Skeletal muscle satellite cell (primary cell): ENCODE data around the gene ASCL2.
"Not testable (repeated sequence)": the region's sequence is repeated elsewhere in the genome, so short reads cannot be mapped to it uniquely, and the experiment has no call there.

ENCODE experiments used
- H3K27me3 ChIP-seq: 2 replicates; pipeline ENCODE4 v1.7.0; 2013; ENCODE audit warnings: low read length; ENCODE audit not compliant: control insufficient read depth, insufficient read depth
- H3K36me3 ChIP-seq: 2 replicates; pipeline ENCODE4 v1.7.0; 2013; ENCODE audit warnings: mild to moderate bottlenecking, control low read depth, low read length; ENCODE audit not compliant: insufficient read depth
- H3K4me1 ChIP-seq: 2 replicates; pipeline ENCODE4 v1.7.0; 2013; ENCODE audit warnings: low read length; ENCODE audit not compliant: control insufficient read depth, insufficient read depth
- H3K4me2 ChIP-seq: 2 replicates; pipeline ENCODE4 v1.7.0; 2013; ENCODE audit warnings: mild to moderate bottlenecking, low read length
- H3K4me3 ChIP-seq: 2 replicates; pipeline ENCODE4 v1.7.0; 2013; ENCODE audit warnings: low read length
- H3K9ac ChIP-seq: 2 replicates; pipeline ENCODE4 v1.7.0; 2013; ENCODE audit warnings: mild to moderate bottlenecking, low read depth, low read length, moderate library complexity
- H3K9me3 ChIP-seq: replicated peaks from 2 replicates; pipeline ENCODE4 v1.7.0; 2013; ENCODE audit warnings: mild to moderate bottlenecking, control low read depth, low read length

ASCL2 gene

DNA sequence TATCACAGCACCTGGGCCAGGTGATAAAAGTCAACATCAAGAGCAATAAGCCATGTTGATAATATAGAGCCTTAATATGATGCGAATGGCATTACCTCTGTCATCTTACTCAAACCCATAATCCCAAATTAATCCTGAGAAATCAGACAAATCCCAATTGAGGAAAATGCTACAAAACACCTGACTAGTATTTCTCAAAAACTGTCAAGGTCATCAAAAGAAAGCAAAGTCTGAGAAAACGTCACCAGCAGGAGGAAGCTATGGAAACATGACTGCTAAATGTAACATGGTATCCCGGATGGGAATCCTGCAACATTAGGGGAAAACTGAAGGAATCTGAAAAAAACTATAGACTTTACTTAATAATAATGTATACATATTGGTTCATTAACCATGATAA lies 29.6 kb downstream of the ASCL2 start:
- H3K4me2 ChIP-seq: no peak overlapping the region
- no peaks in the 10 kb centered on the region for H3K36me3 ChIP-seq
- H3K4me1 ChIP-seq: no peaks in the 10 kb centered on the region
- peaks cover 46% of the 10 kb centered on the region for H3K27me3 ChIP-seq
- no peaks in the 10 kb centered on the region for H3K9me3 ChIP-seq
- no peak overlapping the region for H3K9ac ChIP-seq
- no peak overlapping the region for H3K4me3 ChIP-seq

DNA sequence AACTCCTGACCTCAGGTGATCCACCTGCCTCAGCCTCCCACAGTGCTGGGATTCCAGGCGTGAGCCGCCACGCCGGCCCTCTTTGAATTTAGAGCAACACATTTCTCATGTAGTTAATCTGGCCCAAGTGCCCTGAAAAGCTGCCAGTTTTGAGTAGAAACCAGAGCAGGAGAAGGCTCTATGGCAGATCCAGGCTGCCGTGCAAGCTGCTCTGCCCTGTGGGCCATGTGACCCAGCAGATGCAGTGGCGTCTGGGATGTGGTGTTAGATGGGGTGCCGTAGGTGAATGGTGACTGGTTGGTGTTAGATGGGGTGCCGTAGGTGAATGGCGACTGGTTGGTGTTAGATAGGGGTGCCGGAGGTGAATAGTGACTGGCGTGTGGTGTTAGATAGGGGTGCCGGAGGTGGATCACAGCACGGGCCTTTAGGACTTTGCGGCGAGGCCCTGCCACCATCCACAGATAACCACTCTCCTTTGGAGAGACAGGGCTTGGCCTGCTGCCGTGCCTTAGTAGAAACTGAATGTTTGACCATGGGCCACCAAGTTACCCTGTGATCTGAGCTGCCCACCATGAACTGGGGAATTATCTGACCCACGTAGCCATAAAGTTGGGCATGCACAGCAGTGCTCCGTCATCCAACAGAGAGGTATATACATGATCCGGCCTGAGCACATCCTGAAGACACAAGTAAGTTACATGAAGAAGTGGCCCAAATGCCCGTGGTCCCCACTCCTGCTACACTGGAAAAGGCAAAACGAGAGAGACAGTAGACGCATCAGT lies 32.7 kb downstream of the ASCL2 start:
- Histone ChIP-seq H3K36me3 (no peaks in the 10 kb centered on the region), H3K4me1 (no peaks in the 10 kb centered on the region), H3K9ac (no peak overlapping the region), H3K27me3 (peaks cover 50% of the 10 kb centered on the region), H3K4me3 (no peak overlapping the region), H3K4me2 (no peak overlapping the region), H3K9me3 (no peaks in the 10 kb centered on the region)

DNA sequence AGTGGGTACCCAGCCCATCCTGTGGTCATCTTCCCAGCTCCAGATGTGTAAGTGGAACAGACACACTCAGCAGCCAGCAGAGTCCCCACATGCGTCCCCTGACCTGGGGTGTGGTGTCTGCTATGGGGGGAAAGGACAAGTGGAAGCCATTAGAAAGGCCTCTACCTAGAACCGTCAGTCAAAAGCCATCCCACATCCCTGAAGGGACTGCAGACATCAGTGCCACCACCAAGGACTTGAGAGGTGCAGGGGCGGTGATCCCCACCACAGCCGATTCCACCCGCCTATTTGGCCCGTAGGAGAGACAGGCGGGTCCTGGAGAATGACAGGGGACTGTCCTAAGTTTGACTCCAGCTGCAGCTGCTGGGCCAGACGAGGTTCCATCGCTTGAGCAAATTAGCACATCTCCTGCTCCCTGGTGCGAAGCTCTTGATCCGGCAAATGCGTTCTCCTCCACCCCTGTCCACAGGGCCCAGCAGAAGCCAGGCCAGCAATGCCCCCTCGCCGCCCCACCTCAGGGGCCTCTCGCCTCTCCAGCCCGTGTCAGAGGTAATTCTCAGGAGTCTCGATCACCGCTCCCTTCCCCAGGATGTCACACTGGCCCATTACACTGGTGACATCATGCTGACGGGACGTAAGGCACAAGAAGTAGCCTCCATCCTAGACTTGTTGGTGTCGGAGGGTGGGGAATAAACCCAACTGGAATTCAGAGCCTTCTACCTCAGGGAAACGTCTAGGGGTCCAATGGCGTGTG lies 33.8 kb downstream of the ASCL2 start:
- H3K4me2 ChIP-seq, H3K4me1 ChIP-seq: not testable (repeated sequence)
- H3K27me3 ChIP-seq: peaks cover 56% of the 10 kb centered on the region

DNA sequence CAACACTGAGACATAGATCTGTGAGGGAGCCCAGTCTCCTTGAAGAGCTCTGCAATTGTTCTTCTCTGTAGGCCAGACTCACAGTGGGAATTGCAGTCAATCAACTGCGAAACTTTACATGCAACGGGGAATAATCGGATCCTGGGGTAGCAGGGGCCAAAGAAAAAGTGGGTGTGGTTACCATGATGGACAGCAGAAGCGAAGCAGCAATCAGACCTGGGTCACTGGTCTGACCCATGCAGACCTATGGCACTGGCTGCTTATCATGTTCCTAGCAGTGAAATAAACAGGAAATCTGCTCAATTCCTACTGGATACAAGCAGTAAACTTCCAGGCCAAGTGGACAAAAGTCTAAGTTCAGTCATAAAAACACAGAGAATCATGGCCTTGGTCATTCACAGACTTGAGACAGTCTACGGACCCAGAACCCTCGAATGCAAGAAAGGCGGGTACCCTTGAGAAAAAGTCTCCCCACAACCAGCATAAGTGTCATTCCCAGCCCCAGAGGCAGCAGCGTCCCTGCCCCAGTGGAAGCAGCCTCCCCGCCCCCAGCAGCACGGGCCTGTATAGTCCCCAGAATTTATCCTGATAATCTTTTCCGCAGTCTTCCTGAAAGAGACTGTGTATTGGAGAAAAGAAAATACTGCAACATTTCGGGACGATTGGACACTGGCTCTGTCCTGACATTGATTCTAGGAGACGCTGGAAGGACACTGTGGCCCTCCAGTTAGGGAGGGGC lies 34.6 kb downstream of the ASCL2 start:
- Histone ChIP-seq H3K4me3 (no peak overlapping the region), H3K4me2 (no peak overlapping the region), H3K27me3 (peaks cover 61% of the 10 kb centered on the region), H3K4me1 (no peaks in the 10 kb centered on the region), H3K9me3 (no peaks in the 10 kb centered on the region), H3K36me3 (no peaks in the 10 kb centered on the region), H3K9ac (no peak overlapping the region)

More for the DNA sequence above, 33.8 kb downstream of the ASCL2 start:
- H3K36me3 ChIP-seq, H3K4me3 ChIP-seq, H3K9me3 ChIP-seq, H3K9ac ChIP-seq: not testable (repeated sequence)

DNA sequence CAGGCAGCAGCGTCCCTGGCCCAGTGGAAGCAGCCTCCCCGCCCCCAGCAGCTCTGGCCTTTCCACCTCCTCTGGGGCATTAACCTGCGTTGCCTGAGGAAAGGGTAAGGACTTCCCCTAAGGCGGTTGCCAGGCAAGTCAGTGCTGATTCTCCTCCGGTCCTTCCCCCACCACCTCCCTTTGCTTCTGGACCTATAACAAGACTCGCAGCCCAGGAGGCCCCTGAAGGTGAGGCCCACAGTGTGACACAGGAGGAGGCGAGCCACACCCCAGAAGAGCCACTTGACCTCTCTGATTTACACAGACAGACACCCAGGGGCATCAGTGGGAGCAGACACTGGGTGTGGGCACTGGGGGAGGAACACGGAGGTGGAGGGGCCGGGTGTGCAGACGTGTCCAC lies 35.4 kb downstream of the ASCL2 start:
- H3K36me3 ChIP-seq: no peaks in the 10 kb centered on the region
- no peaks in the 10 kb centered on the region for H3K4me1 ChIP-seq
- H3K9ac ChIP-seq: no peak overlapping the region
- H3K4me2 ChIP-seq: no peak overlapping the region
- no peak overlapping the region for H3K4me3 ChIP-seq
- peaks cover 62% of the 10 kb centered on the region for H3K27me3 ChIP-seq
- H3K9me3 ChIP-seq: peaks cover 3% of the 10 kb centered on the region

DNA sequence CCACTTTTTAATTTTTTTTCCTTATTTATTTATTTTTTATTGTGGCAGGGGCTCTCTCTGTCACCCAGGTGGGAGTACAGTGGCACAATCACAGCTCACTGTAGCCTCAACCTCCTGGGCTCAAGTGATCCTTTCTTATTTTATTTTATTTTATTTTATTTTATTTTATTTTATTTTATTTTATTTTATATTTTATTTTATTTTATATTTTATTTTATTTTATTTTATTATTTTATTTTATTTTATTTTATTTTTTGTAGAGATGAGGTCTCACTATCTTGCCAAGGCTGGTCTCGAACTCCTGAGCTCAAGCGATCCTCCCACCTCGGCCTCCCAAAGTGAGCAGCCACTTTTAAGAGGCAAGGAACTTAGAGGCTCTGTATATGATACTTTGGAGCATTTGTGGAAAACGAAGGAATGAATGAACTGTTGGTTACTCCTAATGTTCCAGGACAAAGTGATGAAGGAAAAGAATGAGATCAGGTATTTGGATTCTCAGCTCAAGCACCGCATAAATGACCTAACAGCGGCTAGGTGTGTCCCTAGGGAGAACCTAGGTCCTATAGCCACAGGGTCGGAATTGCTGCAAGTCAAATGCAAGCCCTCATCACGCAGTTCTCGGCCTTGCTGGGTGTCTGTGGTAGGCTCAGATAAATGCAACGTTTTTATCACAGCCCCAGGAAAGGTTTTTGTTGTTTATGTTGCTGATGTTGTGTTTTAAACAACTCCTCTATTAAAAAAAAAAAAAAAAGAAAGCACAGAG lies 36.5 kb downstream of the ASCL2 start:
- no peak overlapping the region for H3K4me2 ChIP-seq
- H3K4me3 ChIP-seq: no peak overlapping the region
- H3K9me3 ChIP-seq: peaks cover 3% of the 10 kb centered on the region
- no peaks in the 10 kb centered on the region for H3K4me1 ChIP-seq
- H3K36me3 ChIP-seq: no peaks in the 10 kb centered on the region
- peaks cover 72% of the 10 kb centered on the region for H3K27me3 ChIP-seq
- H3K9ac ChIP-seq: no peak overlapping the region

DNA sequence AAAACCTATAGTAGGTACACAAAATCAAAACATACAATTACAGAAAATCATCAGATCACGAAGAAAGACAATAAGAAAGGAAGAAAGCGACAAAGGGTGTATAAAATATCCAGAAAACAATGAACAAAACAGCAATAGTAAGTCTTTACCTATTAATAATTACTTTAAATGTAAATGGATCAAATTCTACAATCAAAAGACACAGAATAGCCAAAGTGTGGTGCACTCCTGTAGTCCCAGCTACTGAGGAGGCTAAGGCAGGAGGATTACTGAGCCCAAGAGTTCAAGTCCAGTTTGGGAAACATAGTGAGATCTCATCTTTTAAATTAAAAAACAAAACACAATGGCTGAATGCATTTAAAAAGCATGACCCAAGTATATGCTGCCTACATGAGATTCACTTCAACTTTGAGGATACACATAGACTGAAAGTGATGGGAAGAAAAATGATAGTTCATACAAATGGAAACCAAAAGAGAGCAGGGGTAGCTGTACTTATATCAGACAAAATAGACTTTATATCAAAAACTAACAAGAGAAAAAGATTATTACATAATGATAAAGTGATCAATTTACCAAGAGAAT lies 40.6 kb downstream of the ASCL2 start:
- Histone ChIP-seq H3K9me3 (peaks cover 3% of the 10 kb centered on the region), H3K9ac (no peak overlapping the region), H3K27me3 (peaks cover 68% of the 10 kb centered on the region), H3K4me2 (no peak overlapping the region), H3K36me3 (no peaks in the 10 kb centered on the region), H3K4me3 (no peak overlapping the region), H3K4me1 (no peaks in the 10 kb centered on the region)

DNA sequence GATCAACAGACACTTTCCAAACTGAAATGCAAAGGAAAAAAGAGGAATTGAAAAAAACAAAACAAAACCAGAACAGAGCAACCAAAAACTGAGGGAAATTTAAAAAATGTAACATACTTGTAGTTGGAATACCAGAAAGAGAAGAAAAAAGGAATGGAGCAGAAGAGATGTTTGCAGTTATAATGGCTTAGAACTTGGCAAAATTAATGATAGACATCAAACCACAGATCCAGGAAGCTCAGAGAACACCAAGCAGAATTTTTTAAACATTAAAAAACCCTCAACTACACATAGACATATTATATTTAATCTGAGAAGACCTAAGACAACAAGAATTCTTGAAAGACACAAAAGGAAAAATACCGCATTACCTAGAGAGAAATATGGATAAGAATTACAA lies 46.1 kb downstream of the ASCL2 start:
- H3K4me1 ChIP-seq: no peaks in the 10 kb centered on the region
- H3K9me3 ChIP-seq: no peaks in the 10 kb centered on the region
- no peak overlapping the region for H3K9ac ChIP-seq
- peaks cover 72% of the 10 kb centered on the region for H3K27me3 ChIP-seq
- H3K36me3 ChIP-seq: no peaks in the 10 kb centered on the region
- H3K4me2 ChIP-seq: no peak overlapping the region
- H3K4me3 ChIP-seq: no peak overlapping the region

DNA sequence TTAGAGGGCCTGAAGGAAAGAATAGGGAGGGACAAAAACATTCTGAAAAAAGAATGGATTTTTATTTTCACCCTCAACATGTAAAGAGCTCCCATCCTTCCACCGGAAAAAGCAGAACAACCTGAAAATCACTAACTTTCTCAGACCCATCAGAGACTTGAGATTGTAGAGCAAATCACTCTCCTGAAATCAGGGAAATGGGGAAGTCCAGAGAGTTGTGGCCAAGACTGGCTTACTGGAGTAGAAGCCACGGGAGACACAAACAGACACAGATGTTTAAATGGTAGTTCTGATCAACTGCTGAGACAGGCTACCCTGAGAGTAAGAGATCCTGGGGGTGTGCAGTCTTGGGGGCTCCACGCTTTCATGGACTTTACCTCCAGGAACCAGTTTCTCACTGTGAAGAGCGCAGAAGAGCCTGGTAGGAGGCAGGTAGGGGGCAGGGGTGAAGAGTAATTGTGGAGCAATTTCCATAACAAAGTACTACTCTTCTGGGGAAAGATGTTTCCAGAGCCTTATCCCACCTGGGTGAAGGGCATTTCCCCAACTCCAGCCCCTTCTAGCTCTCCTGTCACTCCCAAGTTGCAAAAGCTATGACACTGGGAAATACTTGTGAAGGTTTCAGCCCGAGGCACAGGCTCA lies 47.1 kb downstream of the ASCL2 start:
- Histone ChIP-seq H3K27me3 (peaks cover 69% of the 10 kb centered on the region), H3K4me3 (no peak overlapping the region), H3K36me3 (no peaks in the 10 kb centered on the region), H3K4me1 (no peaks in the 10 kb centered on the region), H3K4me2 (no peak overlapping the region), H3K9ac (no peak overlapping the region), H3K9me3 (no peaks in the 10 kb centered on the region)

DNA sequence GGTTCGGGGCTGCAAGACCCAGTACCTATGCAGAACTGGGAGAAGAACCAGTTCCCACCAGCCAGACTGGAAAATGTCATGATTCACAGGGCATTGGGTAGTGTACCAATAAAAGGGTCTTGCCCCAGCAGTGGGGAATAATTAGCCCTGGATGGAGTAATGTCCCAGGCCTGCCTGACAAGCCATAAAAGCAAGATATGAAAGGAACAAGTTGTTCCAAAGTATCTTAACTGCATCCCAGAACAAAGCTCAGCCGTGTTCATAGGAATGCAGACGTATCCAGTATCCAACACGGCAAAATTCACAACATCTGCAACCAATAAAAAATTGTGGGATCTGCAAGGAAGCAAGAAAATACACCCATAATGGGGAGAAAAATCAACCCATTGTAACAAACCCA lies 47.9 kb downstream of the ASCL2 start:
- Histone ChIP-seq H3K4me1 (no peaks in the 10 kb centered on the region), H3K9ac (no peak overlapping the region), H3K4me2 (no peak overlapping the region), H3K36me3 (no peaks in the 10 kb centered on the region), H3K27me3 (peaks cover 71% of the 10 kb centered on the region), H3K9me3 (no peaks in the 10 kb centered on the region), H3K4me3 (no peak overlapping the region)
